ENCODE data around the gene PRDX2. TPM values are rescaled to one million over a fixed set of nuclear protein-coding genes. Genes with fewer than 3 reads are reported as not detected.

The PRDX2 gene
- total and polyA plus RNA-seq, 2 experiments from 2014 or later = 346 to 465 TPM

DNA sequence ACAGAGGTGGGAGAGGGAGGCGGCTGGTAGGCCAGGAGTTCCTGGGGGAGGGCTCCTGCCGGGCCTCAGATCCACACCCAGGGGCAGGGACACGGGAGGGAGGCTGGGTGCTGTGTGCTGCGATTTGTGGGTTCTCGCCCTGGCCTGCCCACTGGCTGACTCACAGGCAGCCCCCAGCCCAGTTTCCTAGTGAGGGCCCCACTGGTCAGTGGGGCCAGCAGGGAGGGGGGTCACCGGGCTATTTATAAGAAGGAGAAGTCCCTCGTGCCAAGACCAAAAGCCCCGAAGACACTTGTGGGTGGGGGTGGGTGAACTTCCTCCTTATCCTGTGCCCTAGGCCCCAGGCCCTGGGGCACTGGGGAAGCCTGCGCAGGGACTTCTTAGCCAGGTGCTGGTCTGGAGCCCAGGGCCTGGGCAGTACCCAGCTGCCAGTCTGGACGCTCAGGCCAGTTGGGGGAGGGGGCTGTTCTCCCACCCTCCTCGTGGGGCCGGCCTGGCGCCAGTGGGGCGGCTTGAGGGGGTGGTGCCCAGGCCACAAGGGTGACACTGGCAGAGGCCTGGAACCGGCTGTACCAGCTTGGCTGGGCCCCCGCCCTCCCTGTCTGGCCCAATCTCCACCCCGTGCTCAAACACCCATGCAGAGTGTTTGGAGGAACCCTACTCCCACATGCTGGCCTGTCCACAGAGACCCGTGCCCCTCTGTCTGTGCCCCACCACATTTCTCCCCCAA is 15.3 kb downstream of the PRDX2 start (continued):
- TF ChIP-seq REST (IDR thresholded peaks at IDR 0.05; ENCODE audit: unreplicated experiment) (no peak), ZNF114 (CRISPR knock-in tag; IDR thresholded peaks at IDR 0.05) (no peak), CTCF (conservative IDR thresholded peaks at IDR 0.05; ENCODE audit: low read depth in 2 of 2) (no peak), POLR2AphosphoS5 (IDR thresholded peaks at IDR 0.05; ENCODE audit: low read depth) (no peak)

DNA sequence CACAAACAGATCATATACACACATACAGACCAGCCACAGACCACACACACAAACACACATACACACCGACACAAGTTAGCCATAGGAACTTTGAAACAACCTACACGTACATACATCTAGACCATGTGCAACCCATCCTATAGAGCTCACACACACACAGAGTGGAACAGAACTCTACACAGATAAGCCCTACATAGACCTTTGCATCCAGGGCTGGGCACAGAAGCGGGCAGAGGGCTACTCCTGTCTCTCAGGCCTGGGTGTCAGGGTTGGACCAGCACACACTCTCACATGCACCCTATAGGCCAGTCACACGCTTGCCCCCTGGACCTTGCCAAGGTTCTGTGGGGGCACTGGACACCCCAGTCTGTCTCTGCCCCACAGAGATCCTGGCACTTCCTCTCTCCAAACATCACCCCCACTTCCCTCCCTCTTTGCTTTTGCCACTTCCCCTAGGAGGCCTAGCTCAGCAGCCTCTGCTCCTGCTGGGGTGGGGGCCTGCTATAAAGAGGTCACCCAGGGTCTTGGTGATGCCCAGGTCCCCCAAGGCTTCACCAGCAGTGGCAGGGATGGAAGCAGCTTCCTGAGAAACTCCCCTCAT is 16.1 kb downstream of the PRDX2 start:
- Histone ChIP-seq H3K36me3 (ENCODE audit: insufficient read depth) (no peaks in the 10 kb centered on the region), H3K27ac (ENCODE audit: low read depth) (no peak overlapping the region)

DNA sequence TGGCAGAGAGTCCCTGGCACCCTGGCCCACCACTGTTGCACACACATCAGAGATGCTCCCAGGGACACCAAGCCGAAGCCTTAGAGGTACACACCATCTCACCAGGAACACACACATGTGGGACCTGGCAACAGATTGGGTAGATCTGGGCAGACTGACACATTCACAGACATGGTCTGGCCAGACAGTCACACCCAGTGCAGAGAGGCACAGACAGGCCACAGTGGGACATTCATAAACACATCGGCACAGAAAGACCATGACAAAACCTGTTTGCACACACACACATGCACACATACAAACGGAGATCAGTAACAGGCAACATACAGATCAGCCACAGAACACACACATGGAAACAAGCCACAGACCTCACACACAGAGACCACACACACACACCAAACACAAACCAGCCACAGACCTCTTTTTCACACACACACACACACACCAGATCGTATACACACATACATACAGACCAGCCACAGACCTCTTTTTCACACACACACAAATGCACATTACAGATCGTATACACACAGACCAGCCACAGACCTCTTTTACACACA is 16.6 kb downstream of the PRDX2 start:
- H3K27me3 ChIP-seq (ENCODE audit: insufficient read depth) = no peaks in the 10 kb centered on the region
- no peak overlapping the region for H3K4me2 ChIP-seq
- no peak overlapping the region for H3K27ac Mint-ChIP-seq

More for the DNA sequence above, 16.1 kb downstream of the PRDX2 start:
- Histone ChIP-seq H3K4me2 (no peak overlapping the region), H3F3A (replicated peaks; ENCODE audit: low read depth) (peaks cover 29% of the 10 kb centered on the region), H4K20me1 (replicated peaks; ENCODE audit: insufficient read depth) (no peaks in the 10 kb centered on the region), H3K79me2 (replicated peaks; ENCODE audit: insufficient read depth) (no peaks in the 10 kb centered on the region), H3K4me1 (ENCODE audit: insufficient read depth) (peaks cover 25% of the 10 kb centered on the region), H3K27me3 (ENCODE audit: insufficient read depth) (peaks cover 1% of the 10 kb centered on the region), H3K9me2 (ENCODE audit: insufficient read depth) (no peaks in the 10 kb centered on the region), H2AFZ (no peak overlapping the region), H3K4me3 (no peak overlapping the region)
- no peak for TF ChIP-seq ZNF331 (CRISPR knock-in tag; IDR thresholded peaks at IDR 0.05; ENCODE audit: low read depth)
- Mint-ChIP-seq H3K27me3 (ENCODE audit: insufficient read depth, low read depth, poor library complexity) (peaks cover 16% of the 10 kb centered on the region), H3K4me1 (peaks cover 22% of the 10 kb centered on the region), H3K27ac (no peak overlapping the region), H3K4me3 (no peak overlapping the region), H3K36me3 (ENCODE audit: low read depth) (no peaks in the 10 kb centered on the region; the same call in 2 of the 3 replicates), H3K9me3 (no peaks in the 10 kb centered on the region)
- ATAC-seq = no peak
- DNase-seq (ENCODE audit: low spot score) = no peak

More for the DNA sequence above, 16.6 kb downstream of the PRDX2 start:
- no peak for TF ChIP-seq REST (IDR thresholded peaks at IDR 0.05; ENCODE audit: unreplicated experiment)
- Mint-ChIP-seq H3K36me3 (ENCODE audit: low read depth) (no peaks in the 10 kb centered on the region), H3K9me3 (no peaks in the 10 kb centered on the region), H3K4me3 (no peak overlapping the region), H3K27me3 (ENCODE audit: insufficient read depth, low read depth, poor library complexity) (peaks cover 11% of the 10 kb centered on the region), H3K4me1 (peaks cover 18% of the 10 kb centered on the region)
- Histone ChIP-seq H4K20me1 (replicated peaks; ENCODE audit: insufficient read depth) (no peaks in the 10 kb centered on the region), H3K9me2 (ENCODE audit: insufficient read depth) (no peaks in the 10 kb centered on the region), H3K36me3 (ENCODE audit: insufficient read depth) (no peaks in the 10 kb centered on the region), H2AFZ (no peak overlapping the region), H3K79me2 (replicated peaks; ENCODE audit: insufficient read depth) (no peaks in the 10 kb centered on the region), H3K27ac (ENCODE audit: low read depth) (no peak overlapping the region), H3F3A (replicated peaks; ENCODE audit: low read depth) (peaks cover 27% of the 10 kb centered on the region), H3K4me3 (no peak overlapping the region), H3K4me1 (ENCODE audit: insufficient read depth) (peaks cover 25% of the 10 kb centered on the region)
- DNase-seq (ENCODE audit: low spot score) (no peak), ATAC-seq (no peak)
